Central memory CD4-positive, alpha-beta T cell (primary cell): ENCODE measurements around the gene JUN.
A peak's percentile ranks its signal among the peaks of the same experiment; 100 is the strongest.

Experiments used
- DNase-seq: peaks from one replicate; pipeline ENCODE4 v3.0.0; 2022

JUN gene

DNA sequence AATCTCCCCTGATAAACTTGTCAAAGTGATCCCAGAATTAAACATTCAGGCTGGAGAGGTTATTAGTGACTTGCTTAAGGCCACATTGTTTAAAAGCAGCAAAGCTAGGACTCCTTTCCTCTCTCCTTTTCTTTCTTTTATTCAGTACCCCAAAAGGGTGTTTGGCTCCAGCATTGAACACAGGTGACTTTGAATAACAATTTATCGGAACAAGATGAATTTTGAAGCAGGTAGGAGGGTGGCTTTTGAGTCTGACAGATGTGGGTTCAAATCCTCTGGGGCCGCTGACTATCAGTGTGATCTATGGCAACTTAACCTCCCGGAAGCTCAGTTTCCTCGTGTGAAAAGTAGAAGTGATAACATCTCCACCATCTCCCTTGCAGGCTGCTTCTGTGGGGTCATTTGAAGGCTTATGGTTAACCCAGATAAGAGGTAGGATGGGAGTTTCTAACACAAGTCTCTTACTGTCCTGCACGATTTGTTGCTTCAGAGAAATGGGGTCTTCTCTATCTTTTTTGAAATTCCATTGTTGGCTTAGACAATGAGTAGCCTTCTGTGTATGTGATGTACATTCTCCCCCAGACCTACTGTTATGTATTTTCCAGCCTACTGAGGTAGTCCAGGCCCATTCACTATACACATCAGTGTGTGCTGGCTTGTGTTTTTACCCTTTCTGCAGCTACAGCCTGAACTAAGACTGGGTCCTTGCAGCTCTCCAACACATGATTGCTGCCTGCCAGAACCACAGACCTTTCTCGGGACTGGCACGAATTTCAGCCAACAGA lies 29.0 kb downstream of the JUN start:
- DNase-seq = peak; percentile 46

DNA sequence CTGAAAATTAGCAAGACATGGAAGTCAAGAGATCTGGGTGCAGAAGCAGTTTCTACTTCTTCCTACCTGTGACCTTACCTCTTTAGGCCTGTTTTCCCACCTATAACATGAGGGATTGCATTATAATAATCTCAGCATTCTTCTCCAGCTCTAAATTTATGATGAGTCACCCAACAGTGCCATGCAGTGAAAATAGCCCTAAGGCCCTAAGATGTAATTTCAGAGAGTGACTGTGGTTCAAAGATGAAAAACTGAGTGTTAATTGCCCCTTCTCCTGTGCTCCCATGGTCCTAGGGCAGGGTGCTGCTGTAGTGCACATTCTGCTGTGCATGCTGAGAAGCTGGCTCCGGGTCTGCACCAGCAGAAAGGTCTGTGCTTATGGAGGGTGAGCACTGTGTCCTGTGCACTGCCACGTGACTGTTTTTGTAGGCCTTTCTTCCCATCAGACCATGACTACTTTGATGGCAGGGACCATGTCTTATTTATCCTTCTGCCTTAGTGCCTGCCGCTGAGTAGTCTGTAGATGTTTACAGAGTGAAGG lies 29.7 kb downstream of the JUN start:
- no peak for DNase-seq

DNA sequence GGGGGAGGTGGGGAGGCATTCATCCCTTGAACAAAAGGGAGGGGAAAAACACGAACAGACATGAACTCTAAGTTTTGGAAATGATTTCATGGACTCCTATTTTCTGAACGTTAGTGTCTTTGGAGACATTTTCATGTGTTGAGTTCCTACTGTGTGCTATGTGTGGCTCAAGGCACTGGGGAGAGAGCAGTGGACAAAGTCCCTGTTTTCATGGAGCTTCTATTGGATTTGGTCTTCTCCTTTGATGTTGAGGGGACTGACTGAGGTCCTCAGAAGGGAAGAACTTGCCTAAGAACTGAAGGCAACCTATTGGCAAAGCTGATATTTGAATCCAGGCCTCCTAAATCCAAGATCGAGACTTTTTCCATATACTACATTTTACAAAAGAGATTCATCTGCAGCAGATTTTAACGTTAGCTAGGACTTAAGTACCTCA lies 30.4 kb downstream of the JUN start:
- no peak for DNase-seq

DNA sequence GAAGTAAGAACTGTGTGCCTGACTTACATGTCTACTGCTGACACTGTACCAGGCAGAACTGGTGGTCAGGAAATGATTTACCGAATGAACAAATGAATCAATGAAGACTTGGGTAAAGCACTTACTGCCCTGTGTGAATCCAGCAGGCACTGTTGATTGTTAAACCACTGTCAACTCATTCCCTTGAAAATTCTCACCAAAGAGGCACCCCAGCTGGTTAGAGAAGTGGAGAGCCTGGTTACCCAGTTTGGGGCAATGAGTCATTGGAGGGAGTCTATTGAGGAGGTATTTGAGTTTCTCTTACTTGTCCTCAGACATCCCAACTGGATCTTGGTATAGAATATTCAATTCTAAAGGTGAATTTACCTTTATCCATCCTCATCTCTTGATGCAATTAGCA lies 34.2 kb downstream of the JUN start:
- DNase-seq = no peak

DNA sequence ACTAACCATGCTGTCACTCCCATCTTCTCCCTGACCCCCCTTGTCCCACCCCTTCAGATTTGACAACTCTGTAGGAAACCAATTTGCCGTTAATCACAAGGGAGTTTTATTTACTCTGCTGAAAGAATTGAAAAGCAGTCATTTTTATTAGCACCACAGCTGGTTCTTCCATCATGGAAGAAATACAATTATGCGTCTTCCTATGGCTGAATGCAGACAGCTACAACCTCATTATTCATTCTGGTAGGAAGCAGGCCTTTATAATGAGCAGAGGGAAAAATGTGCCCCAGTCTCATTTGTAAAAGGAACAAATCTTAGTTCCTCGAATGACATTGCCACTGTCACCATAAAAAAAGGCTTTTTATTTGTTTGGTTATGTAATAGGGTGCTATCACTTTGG lies 35.2 kb downstream of the JUN start:
- no peak for DNase-seq

DNA sequence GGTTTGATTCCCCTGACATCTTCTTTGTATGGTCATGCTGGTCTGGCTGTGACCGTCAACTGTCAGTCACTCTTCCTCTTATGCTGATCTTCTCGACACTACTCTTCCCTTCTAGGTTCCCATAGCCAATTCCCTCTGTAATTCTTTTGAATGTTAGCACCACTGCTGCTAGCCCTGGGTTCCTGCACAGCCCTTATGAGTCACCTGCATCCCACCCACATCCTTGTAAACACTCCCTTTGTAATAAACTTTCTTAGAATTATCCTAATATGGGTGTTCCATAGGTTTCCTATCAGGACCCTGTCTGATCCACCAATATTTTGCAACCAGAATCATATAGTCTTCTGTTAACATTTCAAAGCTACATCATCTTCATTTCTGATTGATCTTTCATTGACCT lies 37.1 kb downstream of the JUN start:
- no peak for DNase-seq

DNA sequence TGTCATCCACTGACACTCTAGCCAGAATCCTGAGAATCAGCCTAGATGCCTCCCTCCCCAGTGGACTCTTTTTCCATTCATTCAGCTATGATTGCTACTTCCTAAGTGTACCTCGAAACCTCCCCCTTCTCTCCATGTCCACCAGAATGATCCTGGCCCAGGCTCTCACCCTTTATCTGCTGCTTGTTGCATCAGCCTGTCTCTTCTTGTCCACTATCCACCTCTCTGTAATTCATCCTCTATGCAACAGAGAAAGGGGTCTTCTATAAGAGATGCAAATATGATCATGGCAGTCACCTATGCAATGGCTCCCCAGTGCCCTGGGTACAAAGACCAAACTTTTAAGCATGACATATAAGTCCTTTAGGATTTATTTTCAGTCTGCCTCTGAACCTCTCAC lies 37.7 kb downstream of the JUN start:
- no peak for DNase-seq

DNA sequence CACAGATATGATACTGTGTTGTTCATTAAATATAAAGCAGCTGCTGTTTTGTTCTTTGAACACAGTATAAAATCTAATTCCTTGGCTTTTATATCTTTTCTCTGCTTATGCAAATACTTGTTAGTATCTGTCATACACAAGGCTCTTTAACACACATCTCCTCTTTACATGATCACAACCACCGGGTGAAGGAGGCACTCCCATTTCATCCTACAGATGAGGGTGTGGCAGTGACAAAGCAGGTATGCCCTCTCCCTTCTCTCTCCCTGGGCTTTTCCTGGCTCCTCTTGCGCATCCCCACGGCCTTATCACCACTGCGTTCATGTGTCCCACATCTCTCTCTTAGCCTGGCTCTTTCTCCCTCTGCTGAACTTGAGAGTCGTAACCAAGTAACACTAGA lies 38.2 kb downstream of the JUN start:
- no peak for DNase-seq

DNA sequence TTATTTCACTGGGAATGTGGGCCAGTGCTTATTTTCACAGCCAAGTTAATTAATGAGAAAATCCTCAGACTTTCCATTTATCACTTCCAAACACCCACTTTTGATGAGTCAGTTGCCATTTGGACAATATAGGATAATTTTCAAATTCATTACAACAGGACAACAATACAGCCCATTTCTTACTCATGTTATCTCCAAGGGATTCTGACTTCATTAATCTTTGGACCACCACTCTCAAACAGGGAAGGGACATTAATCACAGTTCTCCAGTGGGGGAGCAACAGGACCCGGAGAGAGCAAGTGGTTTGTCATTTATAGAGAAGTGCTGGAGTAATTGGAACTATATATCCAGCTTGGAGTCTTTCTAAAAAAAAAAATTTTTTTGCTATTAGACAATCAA lies 38.7 kb downstream of the JUN start:
- no peak for DNase-seq

DNA sequence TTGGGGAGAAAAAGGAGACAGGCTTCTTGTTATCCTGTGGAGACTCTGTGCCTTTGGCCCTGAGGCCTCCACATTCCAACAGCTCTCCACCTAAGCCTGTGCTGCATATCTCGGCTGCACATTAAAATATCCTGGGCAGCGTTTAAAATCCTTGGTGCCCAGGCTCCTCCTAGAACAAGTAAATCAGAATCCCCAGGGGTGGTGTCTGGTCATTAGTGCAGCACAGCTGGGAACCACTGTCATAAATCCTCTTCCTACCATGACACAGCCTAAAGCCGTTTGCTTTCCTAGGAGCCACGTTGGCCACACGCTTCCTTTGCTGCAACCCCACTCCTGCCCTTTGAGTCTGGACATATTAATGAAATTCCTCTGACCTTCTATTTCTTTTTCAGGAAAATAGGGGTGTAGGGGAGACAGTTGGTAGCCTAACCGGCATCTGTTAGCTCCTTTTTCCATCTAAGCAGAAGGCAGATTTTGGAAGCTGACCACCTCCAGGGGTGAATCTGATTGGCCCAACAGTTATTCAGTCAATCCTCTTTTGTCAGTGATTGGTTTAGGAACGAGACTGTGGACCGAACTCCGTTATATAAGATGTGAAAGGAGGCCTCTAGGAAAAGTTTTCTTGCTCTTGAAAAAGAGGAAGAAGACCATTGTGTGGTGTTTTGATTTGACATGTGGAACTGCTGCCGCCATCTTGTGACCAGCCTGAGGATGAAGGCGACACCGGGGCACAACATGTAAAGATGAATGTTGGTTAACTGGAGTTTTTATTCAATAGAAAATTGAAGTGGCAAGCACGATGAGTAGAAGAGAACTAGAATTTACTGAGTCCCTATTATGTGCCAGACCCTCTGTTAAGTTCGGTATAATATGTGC lies 41.9 kb downstream of the JUN start:
- DNase-seq = no peak

DNA sequence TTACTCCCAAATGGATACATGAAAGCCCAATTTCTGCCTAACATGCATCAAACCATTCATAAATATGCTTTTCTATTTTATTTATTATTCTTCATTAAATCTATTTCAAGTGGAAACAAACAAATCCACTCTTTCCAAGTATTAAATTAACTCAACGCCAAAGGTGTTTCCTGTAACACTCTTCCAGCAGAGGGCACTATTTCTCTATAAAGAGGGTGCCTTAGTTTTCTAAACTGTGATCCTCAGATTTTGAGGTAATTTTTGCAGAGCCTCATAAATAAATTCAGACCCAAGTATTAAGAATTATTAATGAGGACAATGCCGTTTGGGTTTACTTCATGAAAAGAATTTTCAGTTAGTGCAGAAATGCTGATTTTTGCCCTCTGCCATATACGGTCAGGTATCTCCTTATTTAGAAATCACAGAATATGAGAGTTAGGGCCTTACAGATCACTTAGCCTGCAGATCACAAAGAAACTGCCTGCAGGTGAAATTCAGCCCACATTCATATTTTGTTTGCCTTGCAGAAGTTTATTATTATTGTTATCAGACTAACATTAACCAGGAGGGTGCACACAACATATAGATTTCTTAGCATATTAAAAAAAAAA lies 43.9 kb downstream of the JUN start:
- DNase-seq = peak; percentile 55

DNA sequence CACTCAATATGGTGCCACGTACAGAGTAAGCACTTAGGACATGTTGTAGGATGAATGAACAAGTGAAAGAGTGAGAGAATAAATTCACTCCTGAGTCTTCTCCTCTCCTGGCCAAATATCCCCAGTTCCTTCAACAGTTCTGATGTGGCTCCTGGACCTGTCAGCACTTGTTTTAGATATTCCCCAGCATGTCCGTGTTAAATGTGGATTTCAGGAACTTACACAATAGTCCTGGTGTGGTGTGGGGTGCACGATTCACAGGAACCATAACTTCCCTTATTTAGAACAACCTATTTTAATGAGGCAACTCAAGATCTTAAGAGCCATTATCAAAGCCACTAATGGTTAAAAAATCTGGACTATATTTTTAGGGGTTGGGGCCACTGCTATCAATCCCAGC lies 45.0 kb downstream of the JUN start:
- DNase-seq = no peak

DNA sequence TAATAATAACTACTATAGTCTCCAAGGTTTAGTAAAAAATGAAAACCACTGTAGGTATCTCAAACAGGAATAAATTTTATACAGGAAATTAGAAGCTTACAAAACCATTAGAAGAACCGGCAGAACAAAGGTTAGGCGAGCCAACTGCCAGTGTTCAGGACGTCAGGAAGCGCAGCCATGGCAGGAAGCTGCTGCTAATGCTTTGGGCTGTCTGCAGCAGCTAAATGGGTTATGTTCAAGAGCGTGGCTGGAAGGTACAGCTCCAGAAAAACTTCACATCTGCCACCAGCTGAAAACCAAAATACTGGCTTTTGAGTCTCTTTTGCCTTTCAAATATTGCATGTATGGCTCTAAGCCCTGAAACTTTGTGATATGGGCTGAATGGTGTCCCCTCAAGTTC lies 48.3 kb downstream of the JUN start:
- no peak for DNase-seq

DNA sequence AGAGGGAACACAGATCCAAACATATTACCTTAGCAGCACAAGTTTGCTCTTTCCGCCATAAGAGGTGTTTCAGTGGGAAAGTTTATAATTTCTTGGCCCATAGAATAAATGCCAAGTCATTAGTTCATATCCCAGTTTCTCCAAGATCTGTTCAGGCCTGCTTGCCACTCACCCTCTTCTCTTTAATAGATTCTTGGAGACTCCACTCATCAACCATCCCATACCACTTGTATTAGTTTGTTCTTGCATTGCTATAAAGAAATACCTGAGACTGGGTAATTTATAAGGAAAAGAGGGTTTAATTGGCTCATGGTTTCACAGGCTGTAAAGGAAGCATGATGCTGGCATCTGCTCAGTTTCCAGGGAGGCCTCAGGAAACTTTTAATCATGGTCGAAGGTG lies 49.2 kb downstream of the JUN start:
- DNase-seq = no peak

DNA sequence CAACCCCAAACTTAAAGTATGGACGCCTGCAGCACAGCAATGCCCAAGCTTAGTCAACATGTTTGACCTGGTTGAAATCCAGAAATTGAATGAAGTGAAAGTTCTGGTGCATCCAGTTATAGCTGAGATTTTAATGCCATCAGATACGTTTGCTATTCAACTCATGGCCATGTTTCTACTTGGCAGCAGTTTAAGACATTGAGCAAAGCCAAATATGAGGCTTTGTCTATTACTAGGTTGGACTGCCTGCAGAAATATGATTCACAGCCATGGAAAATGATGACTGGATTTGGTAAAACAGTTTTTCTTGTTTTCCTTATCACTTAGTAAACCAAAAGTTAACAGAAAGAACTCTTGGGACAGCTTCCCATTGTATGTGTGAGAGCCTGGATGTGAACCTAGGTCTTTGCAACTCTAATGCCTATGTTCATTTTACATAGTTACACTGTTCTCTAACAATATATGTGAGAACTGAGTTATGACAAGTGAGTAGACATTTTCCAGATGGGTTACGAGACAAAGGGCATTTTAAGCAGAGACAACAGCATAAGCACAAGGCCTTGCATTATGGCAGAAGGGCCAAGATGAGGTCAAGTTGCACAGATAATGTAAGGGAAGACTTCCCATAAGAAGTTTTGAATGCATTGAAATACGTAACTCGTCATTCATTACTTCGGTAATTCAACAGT lies 51.6 kb downstream of the JUN start:
- DNase-seq = no peak
